Esophagus squamous epithelium (tissue), 5 donors: ENCODE data around the gene TRIM36. TPM values are rescaled to one million over a fixed set of nuclear protein-coding genes. Genes with fewer than 3 reads are reported as not detected.
A peak's percentile ranks its signal among the peaks of the same experiment; 100 is the strongest.

ENCODE experiments used
- DNase-seq: peaks from one replicate; lab custom pipeline; 2025; lab: John Stamatoyannopoulos, UW
- H3K27ac ChIP-seq, 4 donors: fragments of 200-600 bp; sonication (generic); one replicate each; pipeline ENCODE4 v1.5.1; 2016 to 2019; ENCODE audit warnings: mild to moderate bottlenecking in 1 of 4
- H3K27me3 ChIP-seq, 4 donors: fragments of 200-600 bp; sonication (generic); 1 replicate in 3 of 4; 2 replicates in 1 of 4; pipeline versions ENCODE4 v1.5.1 to v1.6.0; 2017 to 2021; ENCODE audit warnings: antibody characterized with exemption in 1 of 4
- H3K36me3 ChIP-seq, 3 donors: fragments of 200-600 bp; sonication (generic); one replicate each; pipeline ENCODE4 v1.5.1; 2016 to 2019
- H3K4me1 ChIP-seq, 3 donors: fragments of 200-600 bp; sonication (generic); one replicate each; pipeline ENCODE4 v1.5.1; 2017 to 2019
- H3K4me3 ChIP-seq, 4 donors: fragments of 200-600 bp; sonication (generic); 1 replicate in 3 of 4; 2 replicates in 1 of 4; pipeline ENCODE4 v1.5.1; 2016 to 2019; ENCODE audit warnings: mild to moderate bottlenecking in 2 of 4, moderate library complexity in 1 of 4
- H3K9me3 ChIP-seq, 3 donors: fragments of 200-600 bp; sonication (generic); one replicate each; pipeline ENCODE4 v1.5.1; 2016 to 2019
- CTCF ChIP-seq, 6 experiments: fragments of 450-650 bp in 4 of 6; fragments of 200-600 bp in 2 of 6; sonication (generic) in 2 of 6; IDR thresholded peaks; one replicate each; pipeline ENCODE4 v1.5.1; 2016 to 2019; ENCODE audit warnings: antibody characterized with exemption in 6 of 6, mild to moderate bottlenecking in 4 of 6, moderate library complexity in 4 of 6
- POLR2A ChIP-seq, 4 donors: fragments of 450-650 bp; IDR thresholded peaks; one replicate each; pipeline ENCODE4 v1.6.1; 2017; ENCODE audit warnings: antibody characterized with exemption in 4 of 4, mild to moderate bottlenecking in 4 of 4, moderate library complexity in 3 of 4
- WGBS, 2 donors: methylation state at CpG; one replicate each; pipeline ENCODE4 v1.1.5; 2018; 5-methylcytosine and 5-hydroxymethylcytosine counted together
- intact Hi-C: fragments of 100-400 bp; cut with DNase I; formaldehyde crosslinking; loops from one replicate; pipeline ENCODE4 v1.15.0; 2022
- total RNA-seq, 4 donors: library from RNA; depleted of rRNA; stranded (reverse); fragments of >200 nt; gene quantifications; one replicate each; pipeline ENCODE4 v1.1.0, GENCODE V29; 2016
- donor health status: DM: yes; HTN: yes; CAD: no.

TRIM36 gene
- total RNA-seq, 4 donors from 2014 or later: 0.40 to 0.76 (median 0.47) TPM; not detected in 1

DNA sequence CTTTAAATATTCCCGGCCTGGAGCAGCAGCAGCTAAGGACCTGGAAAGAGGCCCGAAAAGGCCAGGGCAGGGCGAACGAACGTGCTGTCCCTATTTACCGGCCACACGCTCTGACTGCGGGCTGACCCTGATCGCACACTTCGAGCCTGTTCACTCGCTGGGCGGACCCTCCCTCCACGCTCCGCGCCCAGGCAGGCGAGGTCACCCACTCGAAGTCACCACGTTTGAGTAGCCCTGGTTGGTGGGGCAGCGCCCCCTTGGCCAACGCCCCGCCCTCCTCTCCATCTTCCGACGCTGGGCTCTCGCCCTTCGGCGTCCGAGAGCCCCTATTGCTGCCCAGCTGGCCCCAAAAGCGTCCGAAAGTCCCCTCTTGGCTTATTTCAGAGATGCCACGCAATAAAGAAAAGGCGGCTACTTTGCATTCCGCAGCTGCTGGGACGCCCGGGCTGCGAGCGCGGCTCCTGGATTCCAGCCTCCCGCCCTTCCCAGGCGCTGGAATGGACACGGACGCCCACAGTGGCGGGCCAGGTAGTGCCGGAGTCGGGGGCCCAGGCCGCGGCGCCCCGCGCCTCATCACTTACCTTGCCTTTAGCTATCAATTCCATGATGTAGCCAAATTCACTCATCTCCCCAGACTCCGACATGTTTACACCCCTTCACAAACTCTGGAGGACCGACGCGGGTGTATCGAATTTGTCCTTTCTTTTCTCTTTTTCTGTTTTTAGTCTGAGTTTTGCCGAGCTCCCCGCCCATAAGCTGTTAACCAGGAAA lies 9.9 kb upstream of the TRIM36 start:
- no peaks in the 10 kb centered on the region for H3K9me3 ChIP-seq
- peak overlapping the region; percentile 19 to 65 (median 44) for H3K4me3 ChIP-seq
- no peak for TF ChIP-seq CTCF (IDR thresholded peaks at IDR 0.05)
- TF ChIP-seq POLR2A (IDR thresholded peaks at IDR 0.05): no peak
- intact Hi-C loops: no loop called here
- 2 to 5% methylated on average over 32 to 34 of the region's 56 CpGs for WGBS, 2 donors
- DNase-seq: no peak
- H3K27me3 ChIP-seq: peaks cover 10 to 97% (median 33%) of the 10 kb centered on the region in 4 donors
- no peak overlapping the region for H3K27ac ChIP-seq
- no peaks in the 10 kb centered on the region for H3K36me3 ChIP-seq
- peaks cover 8 to 20% (median 11%) of the 10 kb centered on the region in 3 donors for H3K4me1 ChIP-seq

GRCh38 chr5:115179030-115179393 lies 9.3 kb upstream of the TRIM36 start:
- H3K27me3 ChIP-seq: peaks cover 10 to 97% (median 33%) of the 10 kb centered on the region in 4 donors
- peak overlapping the region in 2 of 4 donors; percentile 51 to 65 for H3K4me3 ChIP-seq
- H3K27ac ChIP-seq: no peak overlapping the region
- no peak for DNase-seq
- H3K4me1 ChIP-seq: peaks cover 8 to 20% (median 11%) of the 10 kb centered on the region in 3 donors
- no peaks in the 10 kb centered on the region for H3K36me3 ChIP-seq
- TF ChIP-seq POLR2A (IDR thresholded peaks at IDR 0.05) (no peak), CTCF (IDR thresholded peaks at IDR 0.05) (no peak)
- WGBS, 2 donors: 57 to 60% methylated on average over 7 to 18 of the region's 30 CpGs
- H3K9me3 ChIP-seq: no peaks in the 10 kb centered on the region
- intact Hi-C loops: no loop called here

DNA sequence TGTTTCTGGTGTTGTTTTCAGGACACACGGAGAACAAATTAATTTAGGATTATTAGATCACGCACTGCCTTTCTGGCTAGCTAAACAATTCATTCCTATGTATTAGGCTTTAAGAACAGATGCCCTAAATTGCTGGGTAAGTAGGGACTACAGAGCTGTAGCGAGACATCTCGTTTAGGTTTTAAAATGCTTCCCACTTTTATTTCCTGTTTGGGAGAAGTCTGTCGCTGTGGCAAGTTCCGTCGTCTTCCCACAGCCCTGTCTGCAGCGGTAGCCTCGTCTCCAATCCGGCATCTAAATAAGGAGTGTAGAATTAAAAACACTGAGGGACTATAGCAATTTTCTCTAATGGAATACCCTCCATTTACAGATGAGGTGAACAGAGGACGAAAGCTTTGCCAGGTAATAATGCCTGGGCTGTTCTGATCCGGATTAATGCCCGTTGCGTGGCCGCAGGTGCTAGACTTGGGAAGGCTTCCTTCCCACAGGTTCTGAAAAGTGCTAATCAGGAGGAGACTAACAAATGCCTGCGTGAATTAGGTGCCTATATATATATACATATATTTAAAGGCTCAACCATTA lies 1.3 kb upstream of the TRIM36 start:
- 30 to 37% methylated on average over 12 to 16 of the region's 16 CpGs for WGBS, 2 donors
- DNase-seq: no peak
- Histone ChIP-seq H3K36me3 (no peaks in the 10 kb centered on the region), H3K9me3 (peaks cover 0 to 4% (median 0%) of the 10 kb centered on the region in 3 donors), H3K4me3 (peak overlapping the region in 3 of 4 donors; percentile 61 to 84 (median 66)), H3K27me3 (peaks cover 0 to 96% (median 3%) of the 10 kb centered on the region in 4 donors), H3K4me1 (peaks cover 13 to 28% (median 14%) of the 10 kb centered on the region in 3 donors), H3K27ac (no peak overlapping the region)
- intact Hi-C loops: no loop called here
- no peak for TF ChIP-seq POLR2A (IDR thresholded peaks at IDR 0.05)
- no peak for TF ChIP-seq CTCF (IDR thresholded peaks at IDR 0.05)

DNA sequence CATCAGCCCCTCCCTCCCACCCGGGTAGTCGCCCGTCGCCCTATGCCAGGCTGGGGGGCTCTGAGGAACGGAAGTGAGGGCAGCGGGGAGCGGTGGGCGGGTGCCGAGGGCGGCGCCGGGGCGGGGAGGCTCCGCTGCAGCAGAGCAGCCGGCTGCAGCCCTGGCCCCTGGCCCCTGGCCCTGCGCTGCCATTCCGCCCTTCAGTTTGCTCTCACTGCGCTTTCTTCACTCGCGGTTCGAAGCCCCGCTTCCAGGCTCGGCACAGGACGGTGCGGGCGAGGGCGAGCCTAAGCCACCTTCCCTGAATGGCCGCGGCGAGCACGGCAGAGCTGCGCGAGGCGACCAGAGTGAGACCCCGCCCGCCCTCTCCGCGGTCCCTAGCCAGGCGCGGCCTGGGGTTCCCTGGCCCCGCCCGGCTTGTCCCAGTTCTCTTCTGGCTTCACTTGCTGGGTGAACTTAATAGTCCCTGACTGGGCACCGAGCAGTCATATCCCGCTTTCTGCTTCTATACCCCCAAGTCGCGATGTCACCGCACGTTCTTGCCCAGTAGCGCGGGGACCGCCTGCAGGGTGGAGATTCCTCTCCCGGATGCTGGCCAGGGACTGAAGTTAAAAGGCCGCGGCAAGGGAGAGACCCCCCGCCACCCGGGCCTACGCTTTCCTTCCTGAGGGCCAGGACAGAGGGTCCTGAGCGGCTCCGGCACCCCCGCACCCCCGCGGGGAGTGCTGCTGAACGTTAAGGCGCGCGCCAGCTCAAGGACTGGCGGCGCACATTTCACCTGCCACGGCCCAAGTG lies 623 bp upstream of the TRIM36 start:
- WGBS, 2 donors: 0% methylated on average over 1 to 2 of the region's 69 CpGs
- H3K36me3 ChIP-seq: no peaks in the 10 kb centered on the region
- intact Hi-C loops: no loop called here
- peaks cover 0 to 96% (median 3%) of the 10 kb centered on the region in 4 donors for H3K27me3 ChIP-seq
- peak overlapping the region in 3 of 4 donors; percentile 7 to 30 (median 29) for H3K27ac ChIP-seq
- no peak for DNase-seq
- TF ChIP-seq POLR2A (IDR thresholded peaks at IDR 0.05) (no peak), CTCF (IDR thresholded peaks at IDR 0.05) (no peak)
- H3K4me1 ChIP-seq: peaks cover 13 to 28% (median 14%) of the 10 kb centered on the region in 3 donors
- H3K9me3 ChIP-seq: peaks cover 0 to 4% (median 0%) of the 10 kb centered on the region in 3 donors
- peak overlapping the region; percentile 49 to 84 (median 64) for H3K4me3 ChIP-seq
